ENCODE results near the gene ABHD2. TPM values are rescaled to one million over a fixed set of nuclear protein-coding genes. Genes with fewer than 3 reads are reported as not detected.

The ABHD2 gene
- total RNA-seq, 6 experiments from 2014 or later = 43.1 to 63.5 (median 51.8) TPM

- no peak for TF ChIP-seq CTCF (IDR thresholded peaks at IDR 0.05)
- peak overlapping the region; percentile 85 for H3K27ac Mint-ChIP-seq
- H3K36me3 Mint-ChIP-seq (ENCODE audit: low read depth) = peaks cover 27% of the 10 kb centered on the region
- no peak overlapping the region for H3K4me3 Mint-ChIP-seq
- peak; percentile 93 for DNase-seq
- peaks cover 30% of the 10 kb centered on the region for H3K9me3 Mint-ChIP-seq
- H3K27me3 Mint-ChIP-seq (ENCODE audit: insufficient read depth) = no peaks in the 10 kb centered on the region; the same call in 1 of the 2 replicates
- H3K4me1 Mint-ChIP-seq (ENCODE audit: low read depth) = peaks cover 21% of the 10 kb centered on the region
These were observed 19.9 kb upstream of the ABHD2 start for GRCh38 chr15:89068325-89068784.

- no peak for TF ChIP-seq CTCF (IDR thresholded peaks at IDR 0.05)
- no peak for DNase-seq
- Mint-ChIP-seq H3K4me1 (ENCODE audit: low read depth) (peaks cover 27% of the 10 kb centered on the region), H3K27me3 (ENCODE audit: insufficient read depth) (no peaks in the 10 kb centered on the region; the same call in 1 of the 2 replicates), H3K9me3 (peaks cover 29% of the 10 kb centered on the region), H3K36me3 (ENCODE audit: low read depth) (peaks cover 24% of the 10 kb centered on the region), H3K27ac (no peak overlapping the region), H3K4me3 (no peak overlapping the region)
These were observed 17.8 kb upstream of the ABHD2 start for GRCh38 chr15:89070197-89071124.

GRCh38 chr15:89071471-89071870 lies 16.8 kb upstream of the ABHD2 start:
- no peak for DNase-seq
- peaks cover 19% of the 10 kb centered on the region for H3K9me3 Mint-ChIP-seq
- peaks cover 29% of the 10 kb centered on the region for H3K4me1 Mint-ChIP-seq (ENCODE audit: low read depth)
- no peak overlapping the region for H3K4me3 Mint-ChIP-seq
- H3K27me3 Mint-ChIP-seq (ENCODE audit: insufficient read depth) = no peaks in the 10 kb centered on the region; the same call in 1 of the 2 replicates
- H3K27ac Mint-ChIP-seq = no peak overlapping the region
- H3K36me3 Mint-ChIP-seq (ENCODE audit: low read depth) = peaks cover 14% of the 10 kb centered on the region
- TF ChIP-seq CTCF (IDR thresholded peaks at IDR 0.05) = no peak

DNA sequence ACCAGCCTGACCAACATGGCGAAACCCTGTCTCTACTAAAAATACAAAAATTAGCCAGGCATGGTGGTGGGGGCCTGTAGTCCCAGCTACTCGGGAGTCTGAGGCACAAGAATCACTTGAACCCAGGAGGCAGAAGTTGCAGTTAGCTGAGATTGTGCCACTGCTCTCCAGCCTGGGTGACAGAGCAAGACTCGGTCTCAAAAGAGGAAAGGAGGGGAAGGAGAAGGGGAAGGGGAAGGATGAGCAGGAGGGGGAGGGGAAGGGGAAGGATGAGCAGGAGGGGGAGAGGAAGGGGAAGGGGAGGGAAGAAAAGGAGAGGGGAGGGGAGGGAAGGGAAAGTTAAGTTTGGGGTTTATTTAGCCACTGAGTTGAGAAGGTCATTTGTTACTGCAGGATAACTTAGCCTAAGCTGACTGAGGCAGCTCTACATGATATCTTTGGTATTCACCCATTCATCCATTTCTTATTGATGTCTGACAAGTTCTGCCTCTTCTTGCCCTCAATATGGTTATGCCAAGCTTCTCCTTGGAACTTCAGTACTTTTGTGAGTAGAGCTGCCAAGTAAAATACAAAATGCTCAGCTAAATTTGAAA lies 15.9 kb upstream of the ABHD2 start:
- Mint-ChIP-seq H3K4me1 (ENCODE audit: low read depth) (peaks cover 21% of the 10 kb centered on the region), H3K9me3 (peaks cover 10% of the 10 kb centered on the region), H3K27me3 (ENCODE audit: insufficient read depth) (no peaks in the 10 kb centered on the region; the same call in 1 of the 2 replicates), H3K36me3 (ENCODE audit: low read depth) (peaks cover 5% of the 10 kb centered on the region), H3K27ac (no peak overlapping the region), H3K4me3 (no peak overlapping the region)
- no peak for DNase-seq
- no peak for TF ChIP-seq CTCF (IDR thresholded peaks at IDR 0.05)

DNA sequence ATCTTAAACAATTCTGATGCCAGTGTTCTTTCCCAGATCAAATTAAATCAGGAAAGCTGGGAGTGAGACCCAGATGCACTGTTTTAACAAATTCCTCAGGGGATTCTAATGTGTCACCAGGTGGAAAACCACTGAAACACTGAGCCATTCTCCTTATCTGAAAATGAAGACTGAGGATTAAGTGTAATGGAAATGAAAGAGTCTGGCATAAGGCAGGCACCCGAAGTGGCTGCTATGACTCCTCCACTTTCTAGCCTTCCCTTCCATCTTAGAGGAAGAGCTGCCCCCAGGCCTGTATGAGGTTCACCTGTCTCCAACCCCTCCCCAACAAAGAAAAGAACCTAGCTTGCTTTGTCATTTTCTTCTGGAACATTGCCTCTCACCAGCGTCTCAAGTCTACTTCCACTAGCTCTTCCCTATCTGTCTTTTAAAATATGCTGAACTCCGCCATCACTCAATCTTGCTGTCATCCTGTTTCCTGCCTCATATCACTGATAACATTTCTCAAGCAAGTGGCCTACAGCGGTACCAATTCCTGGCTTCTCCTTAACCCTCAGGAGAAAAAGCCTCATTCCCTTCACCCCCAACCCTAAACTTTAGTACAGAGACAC lies 13.7 kb upstream of the ABHD2 start:
- TF ChIP-seq CTCF (IDR thresholded peaks at IDR 0.05) = no peak
- Mint-ChIP-seq H3K4me1 (ENCODE audit: low read depth) (peaks cover 8% of the 10 kb centered on the region), H3K9me3 (peaks cover 4% of the 10 kb centered on the region; the same call in 1 of the 2 replicates), H3K4me3 (no peak overlapping the region), H3K27ac (no peak overlapping the region), H3K27me3 (ENCODE audit: insufficient read depth) (no peaks in the 10 kb centered on the region; the same call in 1 of the 2 replicates), H3K36me3 (ENCODE audit: low read depth) (peaks cover 5% of the 10 kb centered on the region; the same call in 1 of the 2 replicates)
- DNase-seq = no peak

Measured in HFFc6 (cell line).